ENCODE measurements around the gene ALDH3B1.

- TF ChIP-seq CTCF (IDR thresholded peaks at IDR 0.05; ENCODE audit: insufficient read depth, low read length, poor library complexity, severe bottlenecking) (no peak), EZH2phosphoT487 (conservative IDR thresholded peaks at IDR 0.05; ENCODE audit: low read length) (no peak)
Observed at GRCh38 chr11:68065841-68066240, 55.7 kb downstream of the ALDH3B1 start.

All from SU-DHL-6 (cell line).